Umbilical cord (tissue), 2 donors: Measurements from ENCODE around the gene MTA1. TPM values are rescaled to one million over a fixed set of nuclear protein-coding genes. Genes with fewer than 3 reads are reported as not detected.

Source experiments
- DNase-seq: peaks from one replicate; pipeline ENCODE4 v3.0.0-alpha.2; 2015; ENCODE audit warnings: low spot score
- total RNA-seq: library from RNA; depleted of rRNA; stranded (reverse); fragments of >200 nt; gene quantifications from one replicate; pipeline ENCODE4 v1.2.3, GENCODE V29; 2014; ENCODE audit warnings: low replicate concordance; ENCODE audit not compliant: insufficient read depth

Gene MTA1
- total RNA-seq, 1 donor from 2014 or later = 30.3 TPM

DNA sequence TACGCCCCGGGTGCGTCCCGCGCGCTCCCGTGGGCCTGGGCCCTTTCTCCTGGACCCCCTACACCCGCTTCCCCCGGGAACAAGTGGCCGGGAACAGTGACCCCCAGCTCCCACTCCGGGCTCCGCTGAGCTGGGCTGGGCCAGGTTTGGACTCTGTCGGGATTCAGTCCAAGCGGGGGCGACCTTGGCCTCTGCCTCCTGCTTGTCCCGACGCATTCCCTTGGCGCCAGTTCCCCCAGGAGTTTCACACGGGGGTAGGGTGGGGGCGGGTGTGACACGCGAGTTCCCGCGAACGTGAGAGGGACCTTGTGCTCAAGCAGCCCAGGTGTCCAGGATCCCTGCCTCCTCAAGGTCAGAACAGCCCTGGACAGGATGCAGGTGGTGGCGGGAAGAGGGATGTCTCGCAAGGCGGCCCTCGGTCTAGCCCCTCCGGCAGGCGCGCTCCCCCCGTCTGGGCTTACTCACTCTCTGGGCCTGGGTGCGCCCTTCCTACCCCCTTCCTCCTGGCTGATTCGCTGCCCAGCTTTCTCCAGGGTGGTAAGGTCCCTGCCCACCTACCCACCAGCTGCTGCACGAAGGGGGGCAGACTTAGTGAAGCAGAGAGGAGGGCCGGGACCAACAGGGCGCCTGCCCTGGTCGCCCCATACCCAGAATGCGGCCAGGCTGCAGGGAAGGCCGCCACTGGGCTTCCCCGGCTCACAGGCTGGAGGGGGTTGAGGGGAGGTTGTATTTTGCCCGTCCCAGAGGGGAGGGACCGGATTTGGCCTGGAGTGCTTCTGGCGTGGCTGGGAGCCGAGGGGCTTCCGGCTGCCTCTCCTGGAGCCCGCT lies 55.9 kb downstream of the MTA1 start:
- no peak for DNase-seq

GRCh38 chr14:105476097-105476830 lies 56.6 kb downstream of the MTA1 start:
- DNase-seq = no peak

DNA sequence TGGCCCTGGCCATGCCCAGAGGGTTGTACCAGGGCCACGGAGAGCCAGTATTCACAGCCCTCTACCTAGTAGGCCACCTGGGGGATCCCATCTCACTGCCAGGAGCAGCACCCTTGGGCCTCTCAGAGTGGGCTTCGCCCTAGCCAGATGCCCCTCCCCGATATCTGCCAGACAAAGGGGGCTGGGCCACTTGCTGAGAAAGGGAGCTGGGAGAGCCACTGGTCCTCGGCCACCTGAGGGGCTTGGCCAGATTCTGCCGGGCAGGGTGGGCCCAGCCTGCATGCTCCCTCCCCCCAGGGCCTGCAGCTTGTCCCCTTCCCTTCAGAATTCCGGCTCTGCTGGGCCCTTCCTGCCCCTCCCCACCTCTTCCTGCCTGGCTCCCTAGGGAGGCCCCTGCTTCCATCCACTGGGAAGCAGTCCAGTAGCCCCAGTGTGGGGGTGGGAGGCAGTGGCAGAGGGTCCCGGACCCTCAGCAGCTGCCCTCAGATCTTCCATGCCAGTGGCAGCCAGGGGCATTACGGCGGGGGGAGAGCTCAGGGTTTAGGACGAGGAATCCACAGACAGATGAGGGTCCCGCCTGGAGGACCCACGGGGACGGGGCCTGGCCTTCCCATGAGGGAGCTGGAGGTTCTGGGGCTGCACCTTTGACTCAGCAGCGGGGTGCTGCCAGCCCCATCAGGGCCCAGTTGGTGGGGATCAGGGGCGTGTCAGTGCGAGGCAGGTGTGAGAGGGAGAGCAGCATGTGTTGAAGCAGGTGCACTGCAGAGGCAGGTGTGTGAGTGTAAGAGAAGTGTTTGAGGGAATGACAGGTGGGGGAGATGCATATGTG lies 57.4 kb downstream of the MTA1 start:
- DNase-seq = no peak

- no peak for DNase-seq
These were observed 58.2 kb downstream of the MTA1 start for GRCh38 chr14:105477660-105478397.

DNA sequence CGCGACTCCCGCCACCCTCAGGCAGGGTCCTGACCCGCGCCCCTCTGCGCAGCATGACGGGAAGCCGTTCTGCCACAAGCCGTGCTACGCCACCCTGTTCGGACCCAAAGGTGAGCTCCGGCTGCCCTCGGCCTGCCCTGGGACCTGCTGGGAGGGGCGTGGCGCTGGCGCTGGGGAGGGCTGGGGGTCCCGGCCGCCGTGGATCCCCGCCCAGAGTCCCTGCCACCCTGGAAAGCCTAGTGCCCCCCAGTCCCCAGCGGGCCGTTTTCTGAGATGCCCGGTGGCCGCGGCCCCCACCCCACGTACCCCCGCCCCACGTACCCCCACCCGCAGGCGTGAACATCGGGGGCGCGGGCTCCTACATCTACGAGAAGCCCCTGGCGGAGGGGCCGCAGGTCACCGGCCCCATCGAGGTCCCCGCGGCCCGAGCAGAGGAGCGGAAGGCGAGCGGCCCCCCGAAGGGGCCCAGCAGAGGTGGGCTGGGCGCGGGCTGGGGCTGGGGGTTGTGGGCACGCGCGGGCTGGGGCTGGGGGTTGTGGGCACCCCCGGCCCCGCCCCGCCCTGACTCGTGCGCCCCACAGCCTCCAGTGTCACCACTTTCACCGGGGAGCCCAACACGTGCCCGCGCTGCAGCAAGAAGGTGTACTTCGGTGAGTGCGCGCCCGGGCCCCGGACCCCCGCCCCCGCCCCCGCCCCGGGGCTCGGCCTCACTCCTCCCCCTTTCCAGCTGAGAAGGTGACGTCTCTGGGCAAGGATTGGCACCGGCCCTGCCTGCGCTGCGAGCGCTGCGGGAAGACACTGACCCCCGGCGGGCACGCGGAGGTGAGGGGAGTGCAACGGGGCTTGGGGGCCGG lies 59.0 kb downstream of the MTA1 start:
- DNase-seq = no peak

- DNase-seq = no peak
These were observed 60.0 kb downstream of the MTA1 start for GRCh38 chr14:105479431-105480158.

DNA sequence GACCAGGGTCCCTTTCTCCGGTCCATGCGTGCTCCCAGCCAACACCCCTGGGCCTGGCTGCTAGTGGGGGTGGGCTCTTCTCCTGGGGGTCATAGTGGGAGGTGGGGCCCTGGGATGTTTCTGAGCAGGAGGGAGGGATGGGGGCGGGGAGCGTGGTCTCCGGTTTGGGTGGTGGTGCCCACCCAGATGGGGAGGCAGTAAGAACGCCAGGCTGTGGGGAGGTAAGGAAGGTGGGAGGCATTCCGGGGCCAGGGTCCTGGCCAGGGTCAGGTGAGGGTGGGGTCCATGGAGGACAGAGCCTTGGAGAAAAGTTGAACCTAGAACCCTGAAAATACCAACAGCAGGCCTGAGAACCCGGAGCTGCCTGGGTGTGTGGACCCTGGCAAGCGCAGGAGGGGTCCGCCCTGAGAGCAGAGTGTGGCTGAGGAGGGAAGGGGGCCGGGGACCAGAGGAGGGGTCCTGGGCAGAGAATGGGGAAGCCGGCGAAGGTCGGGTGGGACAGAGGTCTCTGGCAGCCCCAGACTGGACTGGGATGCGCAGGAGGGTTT lies 60.6 kb downstream of the MTA1 start:
- DNase-seq = no peak

GRCh38 chr14:105480807-105481801 lies 61.5 kb downstream of the MTA1 start:
- DNase-seq = peak; percentile 93

DNA sequence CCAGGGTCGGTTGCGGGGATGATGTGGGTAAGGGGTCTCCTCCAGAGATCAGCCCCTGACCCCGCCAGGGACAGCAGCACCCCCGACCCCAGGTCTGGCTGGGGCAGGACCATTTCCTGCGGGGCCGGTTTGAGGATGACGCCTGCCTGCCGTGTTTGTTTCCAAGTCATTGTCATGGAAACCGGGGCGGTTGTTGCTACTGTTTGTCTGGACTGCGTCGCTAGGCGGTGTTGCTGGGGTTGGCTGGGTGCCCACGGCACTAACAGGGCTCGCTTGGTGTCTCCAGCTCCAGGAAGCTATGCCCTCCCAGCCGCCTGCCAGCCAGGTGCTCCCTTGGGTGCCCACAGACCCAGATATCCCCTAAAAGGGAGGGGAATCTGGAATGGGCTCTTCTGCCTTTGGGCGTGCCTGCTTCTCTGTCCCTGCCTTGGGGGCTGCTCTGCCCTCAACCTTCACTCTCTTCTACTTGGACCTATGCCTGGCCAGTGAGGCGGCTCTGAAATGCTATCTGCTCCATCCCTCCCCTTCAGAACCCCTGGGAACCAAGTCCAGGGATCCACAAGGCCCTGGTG lies 62.3 kb downstream of the MTA1 start:
- DNase-seq = peak; percentile 98

- no peak for DNase-seq
These were observed 63.0 kb downstream of the MTA1 start for GRCh38 chr14:105482486-105483110.

GRCh38 chr14:105483300-105484068 lies 63.9 kb downstream of the MTA1 start:
- DNase-seq = no peak

DNA sequence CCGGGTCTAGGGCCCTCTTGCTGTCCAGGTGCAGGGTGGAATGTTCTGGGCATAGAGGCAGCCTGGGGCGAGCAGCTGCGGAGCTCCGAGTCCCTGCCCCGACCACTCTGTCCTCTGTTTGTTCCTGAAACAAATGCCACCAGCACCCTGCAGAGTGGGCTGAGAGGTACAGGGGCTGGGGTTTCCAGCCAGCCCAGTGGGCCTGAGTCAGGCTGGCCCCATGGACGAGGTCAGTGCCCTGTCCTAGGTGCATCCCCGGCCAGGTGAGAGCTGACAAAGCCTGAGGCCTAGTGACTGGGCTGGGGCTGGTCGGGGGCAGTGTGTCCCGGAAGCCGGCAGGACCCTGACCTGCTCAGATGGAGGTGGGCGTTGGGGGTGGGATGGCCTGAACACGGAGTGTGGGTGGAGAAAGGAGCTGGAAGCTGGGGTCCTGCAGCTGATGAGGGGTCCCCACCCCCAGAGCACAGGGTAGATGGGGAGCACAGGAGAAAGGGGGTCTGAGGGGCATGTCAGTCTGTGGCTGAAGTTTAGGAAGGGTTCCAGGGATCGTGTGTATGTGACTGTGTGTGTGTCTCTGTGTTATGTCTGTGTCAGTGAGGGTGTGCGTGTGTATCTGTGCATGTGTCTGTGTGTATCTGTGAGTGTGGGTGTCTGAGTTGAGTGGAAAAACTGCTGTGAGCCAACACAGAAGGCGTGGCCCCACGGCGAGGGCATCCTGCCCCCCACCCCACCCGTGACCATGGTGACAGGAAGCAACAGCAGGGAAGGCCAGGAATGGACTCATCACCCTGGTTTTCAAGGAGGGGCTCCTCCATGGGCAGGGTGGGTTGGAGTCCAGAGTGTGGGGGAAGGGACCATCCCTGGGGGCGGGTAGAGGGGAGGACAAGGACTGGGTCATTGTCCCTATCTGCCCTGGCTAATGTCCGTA lies 64.7 kb downstream of the MTA1 start:
- DNase-seq = no peak

DNA sequence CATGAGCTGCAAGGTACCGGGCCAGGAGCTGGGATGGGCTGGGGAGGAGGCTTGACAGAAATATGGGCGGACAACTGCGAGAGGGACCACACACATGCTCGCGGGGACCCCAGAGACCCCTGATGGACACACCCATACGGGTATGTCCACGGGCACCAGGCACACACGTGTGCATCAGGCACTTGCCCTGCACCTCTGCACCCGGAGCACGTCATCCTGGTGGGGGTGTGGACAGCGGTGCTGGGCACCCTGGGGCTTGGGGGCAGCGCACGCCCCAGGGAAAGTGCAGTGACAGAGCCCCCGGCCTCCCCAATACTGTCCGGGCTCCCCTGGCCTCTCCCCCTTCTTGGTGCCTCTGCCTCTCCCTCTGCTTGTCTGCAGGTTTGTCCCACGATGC lies 65.4 kb downstream of the MTA1 start:
- no peak for DNase-seq

GRCh38 chr14:105485739-105486162 lies 66.1 kb downstream of the MTA1 start:
- no peak for DNase-seq
